Transverse colon (tissue), 4 donors: ENCODE data around the gene KRTAP10-10. TPM values are rescaled to one million over a fixed set of nuclear protein-coding genes. Genes with fewer than 3 reads are reported as not detected.
"Not testable (repeated sequence)": the region's sequence is repeated elsewhere in the genome, so short reads cannot be mapped to it uniquely, and the experiment has no call there.

Source experiments
- DNase-seq: peaks from one replicate; pipeline ENCODE4 v3.0.0-alpha.2; 2019
- H3K27ac ChIP-seq, 4 donors: fragments of 200-600 bp; sonication (generic); 2 replicates each; pipeline ENCODE4 v1.5.1; 2016 to 2018; ENCODE audit warnings: inconsistent platforms in 4 of 4
- H3K27me3 ChIP-seq: fragments of 200-600 bp; sonication (generic); 2 replicates; pipeline ENCODE4 v1.5.1; 2017; ENCODE audit warnings: inconsistent platforms
- H3K36me3 ChIP-seq, 4 donors: fragments of 200-600 bp; sonication (generic); 2 replicates each; pipeline ENCODE4 v1.5.1; 2017 to 2019; ENCODE audit warnings: inconsistent platforms in 4 of 4
- H3K4me1 ChIP-seq, 4 donors: fragments of 200-600 bp; sonication (generic); 2 replicates each; pipeline ENCODE4 v1.5.1; 2017 to 2020; ENCODE audit warnings: inconsistent platforms in 4 of 4
- H3K4me3 ChIP-seq, 4 donors: fragments of 200-600 bp; sonication (generic); 1 replicate in 1 of 4; 2 replicates in 3 of 4; pipeline versions ENCODE4 v1.5.1 to v1.6.1; 2017 to 2019; ENCODE audit warnings: inconsistent platforms in 4 of 4
- H3K9me3 ChIP-seq, 2 donors: fragments of 200-600 bp; sonication (generic); 2 replicates each; pipeline ENCODE4 v1.5.1; 2017 to 2019; ENCODE audit warnings: inconsistent platforms in 2 of 2
- CTCF ChIP-seq, 5 experiments: fragments of 200-600 bp in 3 of 5; fragments of 450-650 bp in 2 of 5; sonication (generic) in 3 of 5; IDR thresholded peaks; 1 replicate in 2 of 5; 2 replicates in 3 of 5; pipeline ENCODE4 v1.5.1; 2016 to 2017; ENCODE audit warnings: antibody characterized with exemption in 5 of 5, inconsistent platforms in 3 of 5, mild to moderate bottlenecking in 2 of 5, moderate library complexity in 1 of 5
- EP300 ChIP-seq: sonication (generic); formaldehyde crosslinking; IDR thresholded peaks from one replicate; pipeline ENCODE4 v1.6.1; 2017; ENCODE audit warnings: antibody characterized with exemption, low read depth
- POLR2A ChIP-seq: fragments of 450-650 bp; IDR thresholded peaks from one replicate; pipeline ENCODE4 v1.6.1; 2016; ENCODE audit warnings: antibody characterized with exemption, mild to moderate bottlenecking, moderate library complexity
- POLR2AphosphoS5 ChIP-seq, 3 donors: sonication (generic); formaldehyde crosslinking; IDR thresholded peaks; one replicate each; pipeline ENCODE4 v1.6.1; 2016; ENCODE audit warnings: antibody characterized with exemption in 3 of 3
- WGBS, 2 donors: methylation state at CpG; one replicate each; pipeline ENCODE4 v1.1.5; 2018; ENCODE audit warnings: low coverage in 1 of 2; 5-methylcytosine and 5-hydroxymethylcytosine counted together
- in situ Hi-C, 4 donors: fragments of 200-750 bp; cut with MboI; loops; one replicate each; pipeline versions ENCODE4 v1.15.0 to v1.15.1; 2017; ENCODE audit warnings: low sequenced_read_pairs in 3 of 4, low pct_ligation_motif_present in 1 of 4, low pct_unique_long_range_greater_than_20kb in 1 of 4
- intact Hi-C: fragments of 100-400 bp; cut with DNase I; formaldehyde crosslinking; loops from one replicate; pipeline ENCODE4 v1.15.1; 2023; ENCODE audit warnings: low total_unique reads
- total RNA-seq, 4 donors: library from RNA; depleted of rRNA; stranded (reverse); fragments of >200 nt; gene quantifications; one replicate each; pipeline ENCODE4 v1.1.0, GENCODE V29; 2016

KRTAP10-10 gene
- total RNA-seq, 4 donors from 2014 or later, result not detected

- in situ Hi-C loops (no loop called here), intact Hi-C loops (no loop called here)
- TF ChIP-seq POLR2AphosphoS5 (IDR thresholded peaks at IDR 0.05) (no peak), EP300 (no peak), CTCF (IDR thresholded peaks at IDR 0.05) (no peak), POLR2A (no peak)
- no peak overlapping the region for H3K4me3 ChIP-seq
- no peak overlapping the region for H3K27ac ChIP-seq
- H3K27me3 ChIP-seq, result peaks cover 5% of the 10 kb centered on the region
- no peaks in the 10 kb centered on the region for H3K36me3 ChIP-seq
- peaks cover 9 to 27% of the 10 kb centered on the region in 2 donors for H3K9me3 ChIP-seq
- H3K4me1 ChIP-seq, result peaks cover 0 to 3% (median 0%) of the 10 kb centered on the region in 4 donors
- DNase-seq, result no peak
Measured at GRCh38 chr21:44623575-44623974, 13.6 kb upstream of the KRTAP10-10 start.

DNA sequence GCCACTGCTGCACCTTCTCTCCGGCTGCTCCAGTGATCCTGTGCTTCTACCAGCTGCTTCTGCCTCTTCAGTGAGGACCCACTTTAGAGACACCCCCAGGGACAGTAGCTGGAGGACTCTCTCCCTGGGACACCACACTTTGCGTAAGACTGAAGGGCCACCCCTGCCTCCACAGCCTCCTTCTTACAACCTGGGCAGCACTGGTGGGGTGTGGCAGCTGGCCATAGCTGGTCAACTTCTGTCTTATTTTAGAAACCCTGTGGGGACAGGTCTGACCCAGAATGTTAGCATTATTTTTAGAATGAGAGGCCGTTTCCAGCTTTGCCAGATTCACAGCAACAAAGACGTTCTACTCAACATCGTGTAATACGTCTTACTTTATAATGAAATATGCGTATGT, 11.4 kb upstream of the KRTAP10-10 start:
- no peaks in the 10 kb centered on the region for H3K4me1 ChIP-seq
- no peak overlapping the region for H3K27ac ChIP-seq
- 82 to 85% methylated on average over 5 to 7 of the region's 7 CpGs for WGBS, 2 donors
- in situ Hi-C loops, result no loop called here
- H3K4me3 ChIP-seq, result no peak overlapping the region
- no peak for DNase-seq
- no peaks in the 10 kb centered on the region for H3K36me3 ChIP-seq
- TF ChIP-seq POLR2AphosphoS5 (IDR thresholded peaks at IDR 0.05) (no peak), POLR2A (no peak), CTCF (IDR thresholded peaks at IDR 0.05) (no peak), EP300 (no peak)
- peaks cover 9 to 20% of the 10 kb centered on the region in 2 donors for H3K9me3 ChIP-seq
- peaks cover 11% of the 10 kb centered on the region for H3K27me3 ChIP-seq
- intact Hi-C loops, result no loop called here

- DNase-seq, result no peak
- H3K4me1 ChIP-seq, result no peaks in the 10 kb centered on the region
- H3K4me3 ChIP-seq, result no peak overlapping the region
- no peak for TF ChIP-seq POLR2AphosphoS5 (IDR thresholded peaks at IDR 0.05)
- H3K27me3 ChIP-seq, result peaks cover 11% of the 10 kb centered on the region
- intact Hi-C loops (no loop called here), in situ Hi-C loops (no loop called here)
- no peaks in the 10 kb centered on the region for H3K36me3 ChIP-seq
- WGBS, 2 donors, result 41 to 74% methylated on average over 2 to 10 of the region's 10 CpGs
- H3K27ac ChIP-seq, result no peak overlapping the region
- H3K9me3 ChIP-seq, result peaks cover 9 to 22% of the 10 kb centered on the region in 2 donors
Measured at GRCh38 chr21:44626262-44626661, 10.9 kb upstream of the KRTAP10-10 start.

DNA sequence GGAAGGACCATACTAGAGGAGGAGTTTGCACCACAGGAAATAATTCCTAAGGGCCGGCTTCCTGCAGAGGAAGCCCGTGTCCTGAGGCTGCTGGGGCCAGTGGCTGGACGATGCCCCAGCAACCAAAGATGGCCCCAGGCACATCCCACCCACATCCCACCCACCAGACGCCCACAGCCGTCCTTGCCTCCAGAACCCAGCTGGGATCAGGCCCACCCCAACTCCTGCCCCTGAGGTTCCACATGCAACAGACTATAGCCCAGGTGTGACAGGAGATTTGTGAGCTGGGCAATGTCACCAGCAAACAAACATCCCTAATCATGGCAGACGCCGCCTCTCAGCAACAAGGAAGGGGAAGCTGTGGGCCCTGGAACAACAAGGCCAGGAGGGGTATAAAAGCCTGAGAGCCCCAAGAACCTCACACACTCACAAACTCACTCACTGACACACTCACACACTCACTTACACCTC, 10.4 kb upstream of the KRTAP10-10 start, which contains the start of gene KRTAP10-9:
Gene KRTAP10-9, plus strand, starts transcription at position 421 of the 471 bp plus-strand sequence. CDS start 79 bp downstream, outside the sequence.
- no peaks in the 10 kb centered on the region for H3K36me3 ChIP-seq
- in situ Hi-C loops, result no loop called here
- TF ChIP-seq EP300 (no peak), POLR2AphosphoS5 (IDR thresholded peaks at IDR 0.05) (no peak), POLR2A (no peak), CTCF (IDR thresholded peaks at IDR 0.05) (no peak)
- no peaks in the 10 kb centered on the region for H3K4me1 ChIP-seq
- H3K4me3 ChIP-seq, result no peak within 1 kb of the TSS
- DNase-seq, result no peak
- peaks cover 9 to 27% of the 10 kb centered on the region in 2 donors for H3K9me3 ChIP-seq
- peaks cover 11% of the 10 kb centered on the region for H3K27me3 ChIP-seq
- WGBS, 2 donors, result 57% methylated on average over 7 of the region's 7 CpGs; no CpG with 5 or more reads in 1 of the 2 donors
- no peak within 1 kb of the TSS for H3K27ac ChIP-seq
- intact Hi-C loops, result no loop called here

DNA sequence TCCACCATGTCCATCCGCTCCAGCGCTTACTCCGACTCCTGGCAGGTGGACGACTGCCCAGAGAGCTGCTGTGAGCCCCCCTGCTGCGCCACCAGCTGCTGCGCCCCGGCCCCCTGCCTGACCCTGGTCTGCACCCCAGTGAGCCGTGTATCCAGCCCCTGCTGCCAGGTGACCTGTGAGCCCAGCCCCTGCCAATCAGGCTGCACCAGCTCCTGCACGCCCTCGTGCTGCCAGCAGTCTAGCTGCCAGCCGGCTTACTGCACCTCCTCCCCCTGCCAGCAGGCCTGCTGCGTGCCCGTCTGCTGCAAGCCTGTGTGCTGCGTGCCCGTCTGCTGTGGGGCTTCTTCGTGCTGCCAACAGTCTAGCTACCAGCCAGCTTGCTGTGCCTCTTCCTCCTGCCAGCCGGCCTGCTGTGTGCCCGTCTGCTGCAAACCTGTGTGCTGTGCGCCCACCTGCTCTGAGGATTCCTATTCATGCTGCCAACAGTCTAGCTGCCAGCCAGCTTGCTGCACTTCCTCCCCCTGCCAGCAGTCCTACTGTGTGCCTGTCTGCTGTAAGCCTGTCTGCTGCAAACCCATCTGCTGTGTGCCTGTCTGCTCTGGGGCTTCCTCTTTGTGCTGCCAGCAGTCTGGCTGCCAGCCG, 9.9 kb upstream of the KRTAP10-10 start:
- Histone ChIP-seq H3K27me3 (peaks cover 11% of the 10 kb centered on the region), H3K9me3 (peaks cover 12 to 33% of the 10 kb centered on the region in 2 donors)
- intact Hi-C loops, in situ Hi-C loops, H3K36me3 ChIP-seq, H3K4me3 ChIP-seq, H3K4me1 ChIP-seq, DNase-seq, H3K27ac ChIP-seq: not testable (repeated sequence)
- WGBS, 2 donors, result 74% methylated on average over 17 of the region's 20 CpGs; no CpG with 5 or more reads in 1 of the 2 donors

GRCh38 chr21:44627831-44628233, 9.3 kb upstream of the KRTAP10-10 start:
- H3K4me3 ChIP-seq, H3K36me3 ChIP-seq, DNase-seq, in situ Hi-C loops, intact Hi-C loops, H3K27ac ChIP-seq, H3K4me1 ChIP-seq: not testable (repeated sequence)
- peaks cover 13 to 37% of the 10 kb centered on the region in 2 donors for H3K9me3 ChIP-seq
- H3K27me3 ChIP-seq, result peaks cover 11% of the 10 kb centered on the region
- 46% methylated on average over 13 of the region's 15 CpGs; no CpG with 5 or more reads in 1 of the 2 donors for WGBS, 2 donors
